ENCODE results near the gene C7orf57. TPM values are rescaled to one million over a fixed set of nuclear protein-coding genes. Genes with fewer than 3 reads are reported as not detected.
A peak's percentile ranks its signal among the peaks of the same experiment; 100 is the strongest.

C7orf57 gene
- total and polyA plus RNA-seq, 12 donors, result 0.24 TPM; not detected in 11

- no peak for TF ChIP-seq CTCF (IDR thresholded peaks at IDR 0.05)
- WGBS, 2 donors, result 55 to 66% methylated on average over 28 of the region's 28 CpGs
- intact Hi-C loops (cut with DNase I), result loop anchor here in 2 of 10 donors (5.0 to 10.0 kb wide), 2 partner anchors 53 to 55 kb away; partner anchors contain the start of gene C7orf57 (in 2 of the 2)
- ATAC-seq (peak in 4 of 8 donors; percentile 8 to 13 (median 12)), DNase-seq (peak; percentile 45 to 48)
- peak overlapping the region in 9 of 10 donors; percentile 88 to 99 (median 97) for H3K27ac ChIP-seq
- H3K9me3 ChIP-seq, result no peaks in the 10 kb centered on the region
- H3K4me3 ChIP-seq, result peak overlapping the region; percentile 62 to 93 (median 82)
- no peaks in the 10 kb centered on the region for H3K27me3 ChIP-seq
- peaks cover 2 to 86% (median 42%) of the 10 kb centered on the region in 9 donors for H3K4me1 ChIP-seq
- H3K36me3 ChIP-seq, result peaks cover 0 to 51% (median 5%) of the 10 kb centered on the region in 9 donors
Measured at GRCh38 chr7:48090095-48090805, 54.9 kb downstream of the C7orf57 start.

GRCh38 chr7:48091506-48092433 lies 56.4 kb downstream of the C7orf57 start:
- ATAC-seq (no peak), DNase-seq (no peak)
- H3K9me3 ChIP-seq, result no peaks in the 10 kb centered on the region
- no peak overlapping the region for H3K4me3 ChIP-seq
- WGBS, 2 donors, result 80 to 84% methylated on average over 10 of the region's 10 CpGs
- intact Hi-C loops (cut with DNase I), result loop anchor here in 2 of 10 donors (5.0 to 10.0 kb wide), 2 partner anchors 54 to 57 kb away; partner anchors contain the start of gene C7orf57 (in 2 of the 2)
- H3K27me3 ChIP-seq, result no peaks in the 10 kb centered on the region
- peaks cover 0 to 66% (median 6%) of the 10 kb centered on the region in 9 donors for H3K36me3 ChIP-seq
- peak overlapping the region in 1 of 10 donors; percentile 49 for H3K27ac ChIP-seq
- TF ChIP-seq CTCF (IDR thresholded peaks at IDR 0.05), result no peak
- H3K4me1 ChIP-seq, result peaks cover 2 to 86% (median 35%) of the 10 kb centered on the region in 9 donors

GRCh38 chr7:48094861-48095293 lies 59.5 kb downstream of the C7orf57 start:
- ATAC-seq, result no peak
- peaks cover 0 to 94% (median 6%) of the 10 kb centered on the region in 9 donors for H3K36me3 ChIP-seq
- H3K9me3 ChIP-seq, result no peaks in the 10 kb centered on the region
- no peak for TF ChIP-seq CTCF (IDR thresholded peaks at IDR 0.05)
- peaks cover 0 to 90% (median 16%) of the 10 kb centered on the region in 9 donors for H3K4me1 ChIP-seq
- intact Hi-C loops (cut with DNase I), result loop anchor here in 2 of 10 donors (5.0 to 10.0 kb wide), 2 partner anchors 58 to 60 kb away; partner anchors contain the start of gene C7orf57 (in 2 of the 2)
- no peaks in the 10 kb centered on the region for H3K27me3 ChIP-seq
- H3K4me3 ChIP-seq, result no peak overlapping the region
- H3K27ac ChIP-seq, result peak overlapping the region in 1 of 10 donors; percentile 88
- no peak for DNase-seq
- 90 to 98% methylated on average over 3 of the region's 3 CpGs for WGBS, 2 donors

- 70 to 89% methylated on average over 2 of the region's 2 CpGs for WGBS, 2 donors
- no peaks in the 10 kb centered on the region for H3K27me3 ChIP-seq
- ATAC-seq (peak in 1 of 8 donors; percentile 61), DNase-seq (no peak)
- peak overlapping the region in 1 of 10 donors; percentile 88 for H3K27ac ChIP-seq
- TF ChIP-seq CTCF (IDR thresholded peaks at IDR 0.05), result no peak
- peaks cover 0 to 99% (median 8%) of the 10 kb centered on the region in 9 donors for H3K36me3 ChIP-seq
- intact Hi-C loops (cut with DNase I), result loop anchor here in 1 of 10 donors (10.0 kb wide), 1 partner anchor 61 kb away; the partner anchor contains the start of gene C7orf57
- peaks cover 0 to 76% (median 3%) of the 10 kb centered on the region in 9 donors for H3K4me1 ChIP-seq
- H3K9me3 ChIP-seq, result no peaks in the 10 kb centered on the region
- H3K4me3 ChIP-seq, result peak overlapping the region in 1 of 10 donors; percentile 18
Measured at GRCh38 chr7:48096273-48096672, 60.9 kb downstream of the C7orf57 start.

Data from heart right ventricle (tissue), 16 donors.